HG03039 (cell line): Measurements from ENCODE around the gene DCBLD1.
"Not testable (repeated sequence)": the region's sequence is repeated elsewhere in the genome, so short reads cannot be mapped to it uniquely, and the experiment has no call there.

Experiments
- ATAC-seq: cut with Tn5 transposase; IDR thresholded peaks from one replicate; pipeline ENCODE4 v1.9.1; 2021; ENCODE audit warnings: mild to moderate bottlenecking, moderate library complexity; ENCODE audit not compliant: unreplicated experiment

DCBLD1 gene

GRCh38 chr6:117497237-117497636, 14.8 kb downstream of the DCBLD1 start:
- no peak for ATAC-seq

GRCh38 chr6:117498159-117498558, 15.7 kb downstream of the DCBLD1 start:
- ATAC-seq: no peak

GRCh38 chr6:117501722-117502121, 19.2 kb downstream of the DCBLD1 start:
- ATAC-seq: no peak

GRCh38 chr6:117502580-117502979, 20.1 kb downstream of the DCBLD1 start:
- no peak for ATAC-seq

- ATAC-seq: no peak
Measured at GRCh38 chr6:117503211-117503610, 20.7 kb downstream of the DCBLD1 start.

GRCh38 chr6:117504478-117505144, 22.1 kb downstream of the DCBLD1 start:
- no peak for ATAC-seq

GRCh38 chr6:117505311-117505710, 22.8 kb downstream of the DCBLD1 start:
- no peak for ATAC-seq

- ATAC-seq: no peak
Measured at GRCh38 chr6:117506180-117506835, 23.8 kb downstream of the DCBLD1 start.

GRCh38 chr6:117506907-117507306, 24.4 kb downstream of the DCBLD1 start:
- no peak for ATAC-seq

- no peak for ATAC-seq
Measured at GRCh38 chr6:117508450-117508971, 26.0 kb downstream of the DCBLD1 start.

- ATAC-seq: no peak
Measured at GRCh38 chr6:117509021-117509420, 26.5 kb downstream of the DCBLD1 start.

GRCh38 chr6:117512056-117512828, 29.8 kb downstream of the DCBLD1 start:
- ATAC-seq: no peak

GRCh38 chr6:117512987-117513573, 30.6 kb downstream of the DCBLD1 start:
- no peak for ATAC-seq

GRCh38 chr6:117513778-117514365, 31.4 kb downstream of the DCBLD1 start:
- no peak for ATAC-seq

GRCh38 chr6:117514655-117515054, 32.2 kb downstream of the DCBLD1 start:
- no peak for ATAC-seq

- ATAC-seq: no peak
Measured at GRCh38 chr6:117515326-117515725, 32.9 kb downstream of the DCBLD1 start.

GRCh38 chr6:117517995-117518394, 35.5 kb downstream of the DCBLD1 start:
- ATAC-seq: not testable (repeated sequence)

- no peak for ATAC-seq
Measured at GRCh38 chr6:117518870-117519269, 36.4 kb downstream of the DCBLD1 start.

- no peak for ATAC-seq
Measured at GRCh38 chr6:117520603-117521395, 38.3 kb downstream of the DCBLD1 start.
